Adipocyte (in vitro differentiated cells): ENCODE results near the gene OCA2.
"Not testable (repeated sequence)": the region's sequence is repeated elsewhere in the genome, so short reads cannot be mapped to it uniquely, and the experiment has no call there.

Source experiments
- DNase-seq: peaks from one replicate; pipeline ENCODE4 v3.0.0-alpha.2; 2015; ENCODE audit warnings: low read depth
- H3K27me3 ChIP-seq: replicated peaks from 2 replicates; pipeline ENCODE4 v1.7.0; 2013; ENCODE audit warnings: mild to moderate bottlenecking, low read length, moderate library complexity; ENCODE audit not compliant: control insufficient read depth, insufficient read depth
- H3K36me3 ChIP-seq: 2 replicates; pipeline ENCODE4 v1.7.0; 2013; ENCODE audit warnings: low read length, mild to moderate bottlenecking, moderate library complexity; ENCODE audit not compliant: control insufficient read depth, insufficient read depth, severe bottlenecking
- H3K4me1 ChIP-seq: 2 replicates; pipeline ENCODE4 v1.7.0; 2013; ENCODE audit warnings: mild to moderate bottlenecking, low read length, moderate library complexity; ENCODE audit not compliant: control insufficient read depth, insufficient read depth
- H3K4me3 ChIP-seq: 2 replicates; pipeline ENCODE4 v1.7.0; 2013; ENCODE audit warnings: mild to moderate bottlenecking, low read length, moderate library complexity
- H3K9ac ChIP-seq: 2 replicates; pipeline ENCODE4 v1.7.0; 2013; ENCODE audit warnings: mild to moderate bottlenecking, low read length, moderate library complexity
- H3K9me3 ChIP-seq: 2 replicates; pipeline ENCODE4 v1.7.0; 2013; ENCODE audit warnings: mild to moderate bottlenecking, low read length, moderate library complexity; ENCODE audit not compliant: control insufficient read depth

The OCA2 gene

DNA sequence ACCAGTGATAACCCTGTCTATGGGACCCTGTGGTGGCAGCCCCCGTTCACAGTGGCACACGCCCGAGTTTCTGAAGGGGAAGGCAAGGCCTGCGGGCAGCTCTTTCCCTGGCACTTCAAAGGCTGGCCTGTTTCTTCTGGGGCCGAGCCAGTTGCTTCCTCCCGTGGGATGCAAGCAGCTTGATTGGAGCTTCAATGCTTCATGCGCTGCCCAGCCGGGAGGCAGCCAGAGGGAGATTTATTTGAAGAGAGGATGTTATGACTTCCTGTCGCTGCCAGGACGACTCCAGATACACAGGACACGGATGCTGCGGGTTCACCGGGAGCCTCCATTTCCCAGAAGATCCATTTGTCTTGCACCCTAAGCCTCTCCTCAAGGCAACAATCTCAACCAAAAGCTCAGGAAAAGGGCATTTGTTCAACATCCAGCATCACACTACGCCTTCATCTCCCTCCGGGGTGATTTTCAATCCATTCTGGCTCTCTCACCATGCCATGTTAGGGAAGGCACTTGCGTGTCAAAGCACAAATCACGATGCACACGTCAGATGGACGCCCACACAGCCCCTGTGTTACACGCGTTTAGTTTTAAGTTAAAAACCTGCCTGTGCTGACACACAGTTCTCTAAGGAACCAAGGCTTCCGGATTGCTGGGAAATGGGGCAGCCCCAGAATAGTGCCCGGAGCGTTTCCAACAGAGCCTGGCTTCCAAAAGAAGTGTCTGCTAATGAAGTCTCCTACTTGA lies 330.2 kb downstream of the OCA2 start:
- no peaks in the 10 kb centered on the region for H3K36me3 ChIP-seq
- DNase-seq = no peak
- H3K27me3 ChIP-seq = no peaks in the 10 kb centered on the region
- H3K4me3 ChIP-seq = no peak overlapping the region
- H3K9ac ChIP-seq = no peak overlapping the region
- H3K4me1 ChIP-seq = no peaks in the 10 kb centered on the region
- no peaks in the 10 kb centered on the region for H3K9me3 ChIP-seq

DNA sequence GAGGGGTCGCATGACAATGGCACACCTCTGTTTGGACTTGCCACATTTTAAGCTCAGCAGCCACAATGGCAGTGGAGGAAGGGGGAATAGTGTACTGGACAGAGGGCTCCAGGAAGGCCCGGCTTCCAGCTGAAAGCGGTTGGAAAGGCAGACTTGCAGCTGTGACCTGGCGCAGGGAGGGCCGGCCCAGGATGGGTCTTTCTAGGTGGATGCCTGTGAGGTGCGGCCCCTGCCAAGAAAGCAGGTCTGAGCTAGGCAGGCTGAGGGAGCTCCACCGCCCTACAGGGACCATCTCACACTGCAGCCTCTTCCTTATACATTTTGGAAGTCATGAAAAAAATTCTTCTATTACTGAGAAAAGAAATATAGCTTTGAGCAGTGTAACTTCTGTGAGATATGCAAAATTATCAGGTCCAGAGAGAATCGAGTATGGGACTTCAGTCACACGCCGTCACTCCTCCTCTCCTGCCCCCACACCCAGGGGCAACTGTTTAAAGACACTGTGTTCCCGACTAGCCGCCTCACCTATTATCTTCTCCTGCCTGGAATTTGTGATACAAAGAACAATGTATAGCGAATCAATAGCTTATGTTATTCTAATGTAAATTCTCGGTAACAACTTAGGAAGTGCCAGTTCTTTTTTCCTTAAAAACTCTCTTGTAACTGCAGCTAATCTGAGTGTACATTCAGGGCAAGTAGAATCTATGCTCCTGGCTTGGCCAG lies 331.0 kb downstream of the OCA2 start:
- Histone ChIP-seq H3K9me3 (no peaks in the 10 kb centered on the region), H3K4me3 (no peak overlapping the region)

DNA sequence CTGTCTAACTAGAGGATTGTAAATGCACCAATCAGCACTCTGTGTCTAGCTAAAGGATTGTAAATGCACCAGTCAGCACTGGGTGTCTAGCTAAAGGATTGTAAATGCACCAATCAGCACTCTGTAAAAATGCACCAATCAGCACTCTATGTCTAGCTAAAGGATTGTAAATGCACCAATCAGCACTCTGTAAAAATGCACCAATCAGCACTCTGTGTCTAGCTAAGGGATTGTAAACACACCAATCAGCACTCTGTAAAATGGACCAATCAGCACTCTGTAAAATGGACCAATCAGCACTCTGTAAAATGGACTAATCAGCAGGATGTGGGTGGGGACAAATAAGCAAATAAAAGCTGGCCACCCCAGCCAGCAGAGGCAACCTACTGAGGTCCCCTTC lies 331.7 kb downstream of the OCA2 start:
- H3K36me3 ChIP-seq, DNase-seq, H3K4me3 ChIP-seq: not testable (repeated sequence)

More for the DNA sequence above, 331.0 kb downstream of the OCA2 start:
- DNase-seq = no peak
- no peaks in the 10 kb centered on the region for H3K27me3 ChIP-seq
- H3K9ac ChIP-seq = no peak overlapping the region
- H3K36me3 ChIP-seq = no peaks in the 10 kb centered on the region
- no peaks in the 10 kb centered on the region for H3K4me1 ChIP-seq

DNA sequence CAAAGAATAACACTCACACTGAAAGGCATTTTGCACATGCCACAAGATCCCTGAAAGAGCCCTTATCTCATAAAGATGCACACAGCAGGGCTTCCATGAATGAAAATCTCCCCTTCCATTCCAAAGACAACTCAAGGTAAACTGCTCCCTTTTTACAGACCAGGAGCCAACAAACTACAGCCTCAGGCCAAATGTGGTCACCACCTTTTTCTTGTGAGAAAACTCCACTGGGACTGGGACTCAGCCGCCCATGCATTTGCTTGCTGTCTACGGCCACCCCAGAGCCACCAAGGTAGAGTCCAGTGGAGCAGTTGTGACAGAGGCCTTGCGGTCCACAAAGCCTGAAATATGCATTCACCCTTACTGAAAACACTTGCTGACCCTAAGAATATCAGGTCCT lies 334.8 kb downstream of the OCA2 start:
- no peak overlapping the region for H3K4me3 ChIP-seq
- H3K9ac ChIP-seq = no peak overlapping the region
- no peaks in the 10 kb centered on the region for H3K9me3 ChIP-seq
- H3K4me1 ChIP-seq = no peaks in the 10 kb centered on the region
- no peak for DNase-seq
- no peaks in the 10 kb centered on the region for H3K36me3 ChIP-seq
- no peaks in the 10 kb centered on the region for H3K27me3 ChIP-seq

More for the DNA sequence above, 331.7 kb downstream of the OCA2 start:
- H3K4me1 ChIP-seq, H3K27me3 ChIP-seq, H3K9me3 ChIP-seq, H3K9ac ChIP-seq: not testable (repeated sequence)

DNA sequence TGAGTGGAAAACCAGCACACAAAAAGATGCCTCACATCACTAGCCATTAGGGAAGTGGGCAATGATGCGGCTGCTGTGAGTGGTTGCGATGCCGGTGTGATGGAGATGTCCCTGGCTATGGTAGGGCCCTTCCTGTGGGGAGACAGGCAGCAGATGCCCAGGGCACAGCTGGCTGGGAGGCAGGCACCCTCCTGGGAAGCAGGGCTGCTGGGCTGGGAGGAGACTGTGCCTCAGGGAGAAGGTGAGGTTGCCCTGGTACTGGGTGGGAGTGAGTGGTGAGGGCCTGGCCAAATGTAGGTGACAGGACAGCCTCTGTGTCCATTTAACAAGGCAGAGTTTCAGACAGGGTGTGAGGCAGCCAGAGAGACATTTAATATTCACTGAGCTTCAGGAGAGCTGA lies 335.6 kb downstream of the OCA2 start:
- H3K9me3 ChIP-seq = no peaks in the 10 kb centered on the region
- no peak overlapping the region for H3K9ac ChIP-seq
- H3K36me3 ChIP-seq = no peaks in the 10 kb centered on the region
- H3K4me1 ChIP-seq = no peaks in the 10 kb centered on the region
- H3K4me3 ChIP-seq = no peak overlapping the region
- DNase-seq = no peak
- no peaks in the 10 kb centered on the region for H3K27me3 ChIP-seq

DNA sequence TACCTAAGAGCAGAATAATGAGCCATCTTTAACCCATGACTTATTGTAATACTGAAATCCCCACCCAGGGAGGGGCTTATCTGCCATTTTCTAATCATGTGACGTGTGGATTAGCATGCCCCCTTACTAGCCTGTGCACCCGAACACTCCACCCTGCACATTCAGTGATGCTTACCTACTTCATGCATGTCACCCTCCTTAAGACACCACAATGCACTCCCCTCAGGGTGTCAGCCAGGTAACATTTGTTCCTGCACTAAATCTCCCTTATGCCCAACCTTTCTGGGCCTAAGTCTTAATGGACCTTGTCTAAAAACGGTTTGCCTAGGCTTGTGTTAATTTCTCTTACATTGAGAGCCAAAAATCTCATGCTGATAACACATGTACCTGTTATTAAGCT lies 336.6 kb downstream of the OCA2 start:
- no peaks in the 10 kb centered on the region for H3K4me1 ChIP-seq
- DNase-seq = no peak
- no peak overlapping the region for H3K4me3 ChIP-seq
- no peaks in the 10 kb centered on the region for H3K36me3 ChIP-seq
- H3K9ac ChIP-seq = no peak overlapping the region
- no peaks in the 10 kb centered on the region for H3K9me3 ChIP-seq
- no peaks in the 10 kb centered on the region for H3K27me3 ChIP-seq

DNA sequence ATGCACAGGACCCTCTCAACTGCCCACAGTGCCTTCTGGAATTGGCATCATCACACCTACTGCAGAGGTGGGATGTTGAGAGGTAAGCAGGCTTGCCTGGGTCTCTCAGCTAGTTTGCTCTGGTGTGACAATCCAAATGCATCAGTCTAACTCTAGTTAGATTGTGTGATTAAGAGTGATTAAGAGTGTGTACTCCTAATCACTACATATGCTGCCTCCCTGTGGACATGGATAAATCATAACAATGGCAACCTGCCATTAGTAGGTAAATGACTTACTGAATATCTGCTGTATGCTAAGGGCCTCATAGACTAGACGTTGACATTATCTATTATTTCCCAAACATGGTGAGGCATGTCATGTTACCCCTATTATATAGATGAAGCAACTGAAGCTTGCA lies 342.1 kb downstream of the OCA2 start:
- Histone ChIP-seq H3K9ac (no peak overlapping the region), H3K4me3 (no peak overlapping the region), H3K4me1 (no peaks in the 10 kb centered on the region), H3K27me3 (peaks cover 10% of the 10 kb centered on the region), H3K9me3 (no peaks in the 10 kb centered on the region), H3K36me3 (no peaks in the 10 kb centered on the region)
- no peak for DNase-seq

DNA sequence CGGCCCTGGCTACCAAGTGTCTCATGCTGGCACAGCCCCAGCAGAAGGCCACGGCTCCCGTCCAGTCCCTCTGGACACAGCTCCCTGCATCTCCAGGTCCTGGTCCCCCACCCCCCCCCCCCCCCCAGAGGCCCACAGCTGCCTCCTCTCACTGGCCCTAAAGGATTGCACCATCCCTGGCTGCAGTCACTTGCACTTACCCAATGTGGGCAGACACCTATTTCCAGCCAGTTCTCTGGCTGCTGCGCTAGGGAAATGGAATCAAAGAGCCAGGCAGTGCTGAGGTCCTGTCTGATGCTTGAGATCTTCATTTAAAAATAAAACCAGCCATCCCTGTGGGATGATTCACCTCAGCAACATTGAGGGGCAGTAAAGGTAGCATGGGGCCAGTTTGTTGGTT lies 346.4 kb downstream of the OCA2 start:
- Histone ChIP-seq H3K9me3 (no peaks in the 10 kb centered on the region), H3K9ac (no peak overlapping the region), H3K36me3 (no peaks in the 10 kb centered on the region)

DNA sequence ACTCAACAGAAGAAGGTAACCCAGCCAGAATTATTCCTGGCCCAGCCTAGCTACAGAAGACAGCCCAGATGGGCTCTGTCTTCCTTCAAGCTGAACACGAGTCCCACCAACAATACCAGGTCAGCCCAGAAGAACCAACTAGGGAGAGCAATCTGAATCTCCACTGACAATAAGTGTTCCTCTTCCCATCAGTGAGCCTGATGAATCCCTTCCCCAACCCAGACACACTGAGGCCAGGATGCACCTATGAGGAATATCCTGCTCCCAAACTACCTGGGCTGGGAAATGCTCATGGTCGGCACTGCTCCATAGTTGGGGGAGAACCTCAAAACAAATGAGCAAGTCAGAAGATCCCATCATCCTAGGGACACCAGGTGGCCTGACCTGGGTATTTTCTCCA lies 351.1 kb downstream of the OCA2 start:
- H3K36me3 ChIP-seq = no peaks in the 10 kb centered on the region
- H3K9me3 ChIP-seq = no peaks in the 10 kb centered on the region
- H3K27me3 ChIP-seq = no peaks in the 10 kb centered on the region
- H3K4me3 ChIP-seq = no peak overlapping the region
- no peak for DNase-seq
- no peak overlapping the region for H3K9ac ChIP-seq
- H3K4me1 ChIP-seq = no peaks in the 10 kb centered on the region

More for the DNA sequence above, 346.4 kb downstream of the OCA2 start:
- DNase-seq = no peak
- Histone ChIP-seq H3K4me3 (no peak overlapping the region), H3K4me1 (no peaks in the 10 kb centered on the region), H3K27me3 (peaks cover 10% of the 10 kb centered on the region)

DNA sequence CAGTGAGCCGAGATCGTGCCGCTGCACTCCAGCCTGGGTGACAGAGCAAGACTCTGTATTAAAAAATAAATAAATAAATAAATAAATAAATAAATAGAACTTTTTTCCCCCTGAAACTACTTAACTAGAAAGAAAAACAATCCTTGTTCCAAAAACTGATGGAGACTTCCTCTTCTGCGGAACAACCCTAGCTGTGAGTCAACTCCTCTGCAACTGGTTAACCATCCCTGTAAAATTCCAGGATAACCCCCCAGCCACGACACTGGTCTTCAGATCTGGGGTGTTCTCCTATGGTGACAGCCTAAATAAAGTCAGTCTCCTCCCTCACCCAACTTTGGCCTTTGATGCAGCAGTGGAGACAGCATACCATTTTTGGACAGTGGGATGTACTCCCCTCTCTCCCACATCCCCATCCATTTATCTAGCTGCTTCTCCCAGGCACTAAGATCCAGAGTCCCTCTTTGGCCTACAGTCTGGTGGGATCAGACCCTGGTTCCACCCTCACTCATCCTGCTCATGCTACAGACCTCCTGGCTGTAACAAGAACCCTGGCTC lies 352.6 kb downstream of the OCA2 start:
- no peak for DNase-seq
- Histone ChIP-seq H3K4me3 (no peak overlapping the region), H3K4me1 (no peaks in the 10 kb centered on the region), H3K9me3 (no peaks in the 10 kb centered on the region), H3K9ac (no peak overlapping the region), H3K27me3 (no peaks in the 10 kb centered on the region), H3K36me3 (no peaks in the 10 kb centered on the region)

DNA sequence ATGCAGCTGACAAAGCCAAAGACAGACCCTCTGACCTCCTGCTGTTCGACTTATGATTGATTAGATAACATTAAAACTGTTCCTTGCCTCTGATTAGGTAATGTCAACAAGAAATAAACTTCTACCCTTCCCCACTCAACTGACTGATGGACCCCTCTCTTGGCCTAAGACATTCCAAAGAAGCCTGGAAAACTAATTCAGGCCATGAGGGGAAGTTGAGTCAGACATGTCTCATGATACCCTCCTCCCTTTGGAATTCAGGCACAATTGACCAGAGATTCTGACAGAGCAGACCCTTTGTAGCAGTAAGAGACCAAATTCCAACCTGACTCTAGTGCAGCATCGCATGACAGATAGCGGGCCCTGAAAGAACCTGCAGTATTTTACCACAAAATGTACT lies 354.5 kb downstream of the OCA2 start:
- no peaks in the 10 kb centered on the region for H3K36me3 ChIP-seq
- no peak overlapping the region for H3K9ac ChIP-seq
- H3K4me1 ChIP-seq = no peaks in the 10 kb centered on the region
- no peak overlapping the region for H3K4me3 ChIP-seq
- H3K9me3 ChIP-seq = no peaks in the 10 kb centered on the region
- no peak for DNase-seq
- H3K27me3 ChIP-seq = no peaks in the 10 kb centered on the region
